ENCODE results near the gene PLSCR3. TPM values are rescaled to one million over a fixed set of nuclear protein-coding genes. Genes with fewer than 3 reads are reported as not detected.

The PLSCR3 gene
- total RNA-seq, 1 experiment from 2014 or later, result 42.7 TPM

- POLR2A ChIA-PET, result interaction anchor here (0.6 to 1.0 kb wide), 2 partner anchors 12 to 50 kb away, joined by 3 to 4 read pairs; no protein-coding TSS in a partner anchor
- DNase-seq (ENCODE audit: low spot score), result peak; percentile 28
- H3K27ac Mint-ChIP-seq, result no peak overlapping the region
- TF ChIP-seq IRF2 (CRISPR knock-in tag; IDR thresholded peaks at IDR 0.05; ENCODE audit: borderline replicate concordance, low read depth) (no peak), MYBL2 (CRISPR knock-in tag; IDR thresholded peaks at IDR 0.05) (no peak), ZBTB21 (CRISPR knock-in tag; IDR thresholded peaks at IDR 0.05; ENCODE audit: borderline replicate concordance) (no peak), MXD4 (CRISPR knock-in tag; IDR thresholded peaks at IDR 0.05; ENCODE audit: borderline replicate concordance) (no peak), CBFB (CRISPR knock-in tag; IDR thresholded peaks at IDR 0.05; ENCODE audit: low read depth) (no peak), ELF4 (CRISPR knock-in tag; IDR thresholded peaks at IDR 0.05; ENCODE audit: low read depth) (no peak)
- peak overlapping the region; percentile 76 for H3K4me3 Mint-ChIP-seq
- H3K36me3 Mint-ChIP-seq, result no peaks in the 10 kb centered on the region; the same call in none of the 2 replicates
- ATAC-seq, result 0 out of 2 replicates have a peak, but pooled peaks have one; percentile 1
- peaks cover 8% of the 10 kb centered on the region for H3K9me3 Mint-ChIP-seq
- H3K27me3 Mint-ChIP-seq (ENCODE audit: low read depth), result peaks cover 49% of the 10 kb centered on the region
- CTCF ChIA-PET, result interaction anchor here (0.7 to 2.6 kb wide), 14 partner anchors 9 to 334 kb away, joined by 3 to 20 read pairs (median 3); partner anchors contain the start of genes PLSCR3, SLC2A4, SPEM1 and TMEM102
- peaks cover 26% of the 10 kb centered on the region for H3K4me1 Mint-ChIP-seq
Observed at GRCh38 chr17:7380321-7380720, 14.0 kb downstream of the PLSCR3 start.

DNA sequence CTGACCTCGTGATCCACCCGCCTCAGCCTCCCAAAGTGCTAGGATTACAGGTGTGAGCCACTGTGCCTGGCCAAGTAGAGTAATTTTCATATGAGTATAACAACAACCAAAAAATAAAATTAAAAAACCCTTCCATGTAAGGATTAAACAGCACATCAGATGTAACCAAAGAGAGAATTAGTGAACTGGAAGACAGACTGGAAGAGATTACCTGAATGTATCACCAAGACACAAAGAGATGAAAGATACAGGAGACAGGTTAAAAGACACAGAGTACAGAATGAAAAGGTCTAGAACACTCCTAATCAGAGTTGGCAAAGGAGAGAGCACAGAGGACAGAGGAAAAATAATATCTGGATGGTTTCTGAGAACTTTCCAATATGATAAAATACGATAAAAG, 15.2 kb downstream of the PLSCR3 start:
- peaks cover 49% of the 10 kb centered on the region for H3K27me3 Mint-ChIP-seq (ENCODE audit: low read depth)
- POLR2A ChIA-PET, result no interaction called here
- no peaks in the 10 kb centered on the region; the same call in 1 of the 2 replicates for H3K36me3 Mint-ChIP-seq
- H3K9me3 Mint-ChIP-seq, result peaks cover 8% of the 10 kb centered on the region
- peaks cover 22% of the 10 kb centered on the region for H3K4me1 Mint-ChIP-seq
- DNase-seq (ENCODE audit: low spot score), result no peak
- TF ChIP-seq PRDM15 (CRISPR knock-in tag; IDR thresholded peaks at IDR 0.05), result no peak
- TF ChIP-seq MYBL2 (CRISPR knock-in tag; IDR thresholded peaks at IDR 0.05), result no peak
- H3K4me3 Mint-ChIP-seq, result no peak overlapping the region
- no peak overlapping the region for H3K27ac Mint-ChIP-seq
- CTCF ChIA-PET, result no interaction called here
- ATAC-seq, result no peak

- Mint-ChIP-seq H3K27me3 (ENCODE audit: low read depth) (peaks cover 13% of the 10 kb centered on the region), H3K4me3 (no peak overlapping the region), H3K4me1 (peaks cover 5% of the 10 kb centered on the region), H3K27ac (no peak overlapping the region), H3K9me3 (peaks cover 5% of the 10 kb centered on the region), H3K36me3 (no peaks in the 10 kb centered on the region; the same call in 1 of the 2 replicates)
- ChIA-PET POLR2A (no interaction called here), CTCF (no interaction called here)
- no peak for TF ChIP-seq ZNF121 (CRISPR knock-in tag; IDR thresholded peaks at IDR 0.05)
- TF ChIP-seq TP53 (CRISPR knock-in tag; IDR thresholded peaks at IDR 0.05), result no peak
- no peak for TF ChIP-seq SOX15 (CRISPR knock-in tag; IDR thresholded peaks at IDR 0.05)
- ATAC-seq (no peak), DNase-seq (ENCODE audit: low spot score) (no peak)
Observed at GRCh38 chr17:7374353-7374752, 20.0 kb downstream of the PLSCR3 start.

GRCh38 chr17:7370853-7371252, 23.5 kb downstream of the PLSCR3 start:
- ChIA-PET CTCF (interaction anchor here (0.6 to 2.5 kb wide), 6 partner anchors 15 to 346 kb away, joined by 3 to 7 read pairs (median 4); partner anchors contain the start of genes PLSCR3 and TMEM256), POLR2A (no interaction called here)
- Mint-ChIP-seq H3K4me1 (peaks cover 29% of the 10 kb centered on the region), H3K36me3 (no peaks in the 10 kb centered on the region), H3K9me3 (no peaks in the 10 kb centered on the region), H3K4me3 (no peak overlapping the region), H3K27me3 (ENCODE audit: low read depth) (peaks cover 4% of the 10 kb centered on the region), H3K27ac (no peak overlapping the region)
- no peak for ATAC-seq
- no peak for DNase-seq (ENCODE audit: low spot score)
- TF ChIP-seq TEAD1 (CRISPR knock-in tag; IDR thresholded peaks at IDR 0.05) (no peak), SMAD3 (CRISPR knock-in tag; IDR thresholded peaks at IDR 0.05; ENCODE audit: borderline replicate concordance) (no peak), CTCF (IDR thresholded peaks at IDR 0.05) (no peak), NFYB (CRISPR knock-in tag; conservative IDR thresholded peaks at IDR 0.05; ENCODE audit: low read depth) (no peak), NFATC4 (CRISPR knock-in tag; IDR thresholded peaks at IDR 0.05) (no peak), ZNF317 (CRISPR knock-in tag; IDR thresholded peaks at IDR 0.05; ENCODE audit: borderline replicate concordance, low read depth) (no peak), ZNF416 (CRISPR knock-in tag; IDR thresholded peaks at IDR 0.05) (no peak), ZNF121 (CRISPR knock-in tag; IDR thresholded peaks at IDR 0.05) (no peak), ATF6 (CRISPR knock-in tag; IDR thresholded peaks at IDR 0.05) (no peak), ZBTB21 (CRISPR knock-in tag; IDR thresholded peaks at IDR 0.05; ENCODE audit: borderline replicate concordance) (no peak), ATF1 (CRISPR knock-in tag; IDR thresholded peaks at IDR 0.05) (no peak), FOXP1 (CRISPR knock-in tag; IDR thresholded peaks at IDR 0.05; ENCODE audit: borderline replicate concordance) (no peak)
- TF ChIP-seq, protein P1, sequence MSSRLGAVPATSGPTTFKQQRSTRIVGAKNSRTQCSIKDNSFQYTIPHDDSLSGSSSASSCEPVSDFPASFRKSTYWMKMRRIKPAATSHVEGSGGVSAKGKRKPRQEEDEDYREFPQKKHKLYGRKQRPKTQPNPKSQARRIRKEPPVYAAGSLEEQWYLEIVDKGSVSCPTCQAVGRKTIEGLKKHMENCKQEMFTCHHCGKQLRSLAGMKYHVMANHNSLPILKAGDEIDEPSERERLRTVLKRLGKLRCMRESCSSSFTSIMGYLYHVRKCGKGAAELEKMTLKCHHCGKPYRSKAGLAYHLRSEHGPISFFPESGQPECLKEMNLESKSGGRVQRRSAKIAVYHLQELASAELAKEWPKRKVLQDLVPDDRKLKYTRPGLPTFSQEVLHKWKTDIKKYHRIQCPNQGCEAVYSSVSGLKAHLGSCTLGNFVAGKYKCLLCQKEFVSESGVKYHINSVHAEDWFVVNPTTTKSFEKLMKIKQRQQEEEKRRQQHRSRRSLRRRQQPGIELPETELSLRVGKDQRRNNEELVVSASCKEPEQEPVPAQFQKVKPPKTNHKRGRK (CRISPR knock-in tag; IDR thresholded peaks at IDR 0.05; ENCODE audit: borderline replicate concordance), result no peak

Data from WTC11 (cell line).